Smooth muscle cell (in vitro differentiated cells): ENCODE data around the gene PAIP2. TPM values are rescaled to one million over a fixed set of nuclear protein-coding genes. Genes with fewer than 3 reads are reported as not detected.
"Not testable (repeated sequence)": the region's sequence is repeated elsewhere in the genome, so short reads cannot be mapped to it uniquely, and the experiment has no call there.

Experiments used
- DNase-seq: peaks from one replicate; lab custom pipeline; 2025; ENCODE audit not compliant: unreplicated experiment; lab: John Stamatoyannopoulos, UW
- H2AFZ ChIP-seq: fragments of 200-600 bp; sonication (generic); 2 replicates; pipeline ENCODE4 v1.6.0; 2016; ENCODE audit warnings: antibody characterized with exemption, low read depth, mild to moderate bottlenecking
- H3F3A ChIP-seq: fragments of 200-600 bp; sonication (generic); 2 replicates; pipeline ENCODE4 v1.6.0; 2017; ENCODE audit warnings: antibody characterized with exemption, low read depth
- H3K27ac ChIP-seq: fragments of 200-600 bp; sonication (generic); 2 replicates; pipeline ENCODE4 v1.5.1; 2016; ENCODE audit warnings: low read depth, mild to moderate bottlenecking
- H3K27me3 ChIP-seq: fragments of 200-600 bp; sonication (generic); 2 replicates; pipeline ENCODE4 v1.6.1; 2016; ENCODE audit warnings: low read depth, mild to moderate bottlenecking
- H3K36me3 ChIP-seq: fragments of 200-600 bp; sonication (generic); 2 replicates; pipeline ENCODE4 v1.5.1; 2016; ENCODE audit warnings: low read depth
- H3K4me1 ChIP-seq: fragments of 200-600 bp; sonication (generic); 2 replicates; pipeline ENCODE4 v1.5.1; 2016; ENCODE audit warnings: low read depth
- H3K4me2 ChIP-seq: fragments of 200-600 bp; sonication (generic); 2 replicates; pipeline ENCODE4 v1.6.0; 2016; ENCODE audit warnings: mild to moderate bottlenecking
- H3K4me3 ChIP-seq: fragments of 200-600 bp; sonication (generic); 2 replicates; pipeline ENCODE4 v1.5.1; 2016; ENCODE audit warnings: mild to moderate bottlenecking
- H3K79me2 ChIP-seq: fragments of 200-600 bp; sonication (generic); 2 replicates; pipeline ENCODE4 v1.6.0; 2016; ENCODE audit warnings: low read depth, mild to moderate bottlenecking
- H3K9ac ChIP-seq: fragments of 200-600 bp; sonication (generic); 2 replicates; pipeline ENCODE4 v1.6.0; 2016; ENCODE audit warnings: low read depth
- H3K9me3 ChIP-seq: fragments of 200-600 bp; sonication (generic); replicated peaks from 2 replicates; pipeline ENCODE4 v1.5.1; 2016; ENCODE audit warnings: low read depth
- H4K20me1 ChIP-seq: fragments of 200-600 bp; sonication (generic); 2 replicates; pipeline ENCODE4 v1.6.0; 2016; ENCODE audit warnings: low read depth
- CTCF ChIP-seq: fragments of 200-600 bp; sonication (generic); IDR thresholded peaks from 2 replicates; pipeline ENCODE4 v1.5.1; 2017; ENCODE audit warnings: borderline replicate concordance, mild to moderate bottlenecking, antibody characterized with exemption; ENCODE audit not compliant: insufficient read depth, poor library complexity, severe bottlenecking
- WGBS: methylation state at CpG from one replicate; pipeline ENCODE4 v1.1.7; 2016; ENCODE audit warnings: low lambda C conversion rate; 5-methylcytosine and 5-hydroxymethylcytosine counted together
- polyA plus RNA-seq: library from polyadenylated mRNA; unstranded; fragments of >200 nt; fragmentation: Nextera tagmentation; extraction: Ambion mirVana; gene quantifications from 2 replicates; pipeline ENCODE4 v1.2.1, GENCODE V29; 2016
- total RNA-seq: library from RNA; depleted of rRNA; stranded (reverse); fragments of >200 nt; gene quantifications from 2 replicates; pipeline ENCODE4 v1.2.3, GENCODE V29; 2014

Gene PAIP2
- total and polyA plus RNA-seq, 2 experiments from 2014 or later, result 98.1 to 123 TPM

GRCh38 chr5:139385061-139386049 is 43.7 kb downstream of the PAIP2 start:
- Histone ChIP-seq H3K4me2 (no peak overlapping the region), H3K9ac (no peak overlapping the region), H3K79me2 (no peaks in the 10 kb centered on the region), H3K27ac (no peak overlapping the region), H2AFZ (no peak overlapping the region), H3F3A (no peaks in the 10 kb centered on the region), H3K4me1 (peaks cover 3% of the 10 kb centered on the region), H4K20me1 (no peaks in the 10 kb centered on the region), H3K27me3 (no peaks in the 10 kb centered on the region), H3K9me3 (no peaks in the 10 kb centered on the region), H3K36me3 (no peaks in the 10 kb centered on the region), H3K4me3 (no peak overlapping the region)
- WGBS, result 81% methylated on average over 8 of the region's 8 CpGs
- no peak for TF ChIP-seq CTCF
- DNase-seq, result no peak

GRCh38 chr5:139386050-139386438 is 44.4 kb downstream of the PAIP2 start:
- H3K27ac ChIP-seq, result no peak overlapping the region
- H3K4me1 ChIP-seq, result peaks cover 3% of the 10 kb centered on the region
- WGBS, result 76% methylated on average over 5 of the region's 5 CpGs
- H3K4me3 ChIP-seq, result no peak overlapping the region
- no peak overlapping the region for H3K9ac ChIP-seq
- no peak for TF ChIP-seq CTCF
- H2AFZ ChIP-seq, result no peak overlapping the region
- no peaks in the 10 kb centered on the region for H3K27me3 ChIP-seq
- no peaks in the 10 kb centered on the region for H3K9me3 ChIP-seq
- no peak for DNase-seq
- H3F3A ChIP-seq, result no peaks in the 10 kb centered on the region
- H3K79me2 ChIP-seq, result no peaks in the 10 kb centered on the region
- no peaks in the 10 kb centered on the region for H3K36me3 ChIP-seq
- peaks cover 3% of the 10 kb centered on the region for H4K20me1 ChIP-seq
- H3K4me2 ChIP-seq, result no peak overlapping the region

GRCh38 chr5:139386956-139387355 is 45.3 kb downstream of the PAIP2 start:
- 99% methylated on average over 10 of the region's 10 CpGs for WGBS
- not testable (repeated sequence) for H3K27me3 ChIP-seq

GRCh38 chr5:139387611-139388197 is 46.0 kb downstream of the PAIP2 start:
- no peaks in the 10 kb centered on the region for H3K79me2 ChIP-seq
- H3K36me3 ChIP-seq, result no peaks in the 10 kb centered on the region
- H3K4me2 ChIP-seq, result no peak overlapping the region
- no peak overlapping the region for H3K4me3 ChIP-seq
- no peak overlapping the region for H2AFZ ChIP-seq
- 82% methylated on average over 10 of the region's 10 CpGs for WGBS
- H3K9ac ChIP-seq, result no peak overlapping the region
- no peaks in the 10 kb centered on the region for H3K9me3 ChIP-seq
- no peaks in the 10 kb centered on the region for H3F3A ChIP-seq
- peaks cover 18% of the 10 kb centered on the region for H4K20me1 ChIP-seq
- DNase-seq, result no peak
- H3K27ac ChIP-seq, result no peak overlapping the region
- H3K27me3 ChIP-seq, result no peaks in the 10 kb centered on the region
- no peak for TF ChIP-seq CTCF
- H3K4me1 ChIP-seq, result peaks cover 4% of the 10 kb centered on the region

More at GRCh38 chr5:139386956-139387355, 45.3 kb downstream of the PAIP2 start:
- H3K4me3 ChIP-seq, H3K9ac ChIP-seq, H3K27ac ChIP-seq, H3K9me3 ChIP-seq, H3K4me1 ChIP-seq, H3K36me3 ChIP-seq, DNase-seq, H2AFZ ChIP-seq, H3F3A ChIP-seq, H3K4me2 ChIP-seq, H3K79me2 ChIP-seq: not testable (repeated sequence)
- H4K20me1 ChIP-seq, result peaks cover 10% of the 10 kb centered on the region
